ENCODE measurements around the gene SPOPL. TPM values are rescaled to one million over a fixed set of nuclear protein-coding genes. Genes with fewer than 3 reads are reported as not detected.

The SPOPL gene
- total RNA-seq, 1 experiment from 2014 or later = 31.6 TPM

GRCh38 chr2:138554123-138554522, 52.6 kb downstream of the SPOPL start:
- intact Hi-C loops (cut with micrococcal nuclease; ENCODE audit: unreplicated experiment) = loop anchor here (10.0 kb wide), 1 partner anchor 49 kb away; the partner anchor contains the start of gene SPOPL
- no peaks in the 10 kb centered on the region for H3K4me1 ChIP-seq
- no peak for DNase-seq
- H3K36me3 ChIP-seq (ENCODE audit: control insufficient read depth, insufficient read depth, low read length) = no peaks in the 10 kb centered on the region; the same call in 1 of the 2 replicates
- H3K4me3 Mint-ChIP-seq (ENCODE audit: unreplicated experiment) = no peak overlapping the region
- POLR2A ChIA-PET = no interaction called here
- H3K9me3 Mint-ChIP-seq (ENCODE audit: unreplicated experiment) = no peaks in the 10 kb centered on the region
- no peak for TF ChIP-seq CTCF (IDR thresholded peaks at IDR 0.05; ENCODE audit: insufficient read depth in 1 of 2, low read depth in 1 of 2, low read length in 1 of 2, severe bottlenecking in 1 of 2, unreplicated experiment in 1 of 2)
- CTCF ChIA-PET = interaction anchor here (0.7 kb wide), 1 partner anchor 590 kb away, joined by 3 read pairs; the partner anchor contains the start of gene HNMT
- H3K27me3 Mint-ChIP-seq (ENCODE audit: insufficient read depth, unreplicated experiment) = no peaks in the 10 kb centered on the region
- no peaks in the 10 kb centered on the region for H3K9me3 ChIP-seq
- no peaks in the 10 kb centered on the region for H3K27me3 ChIP-seq (replicated peaks; ENCODE audit: control insufficient read depth, insufficient read depth, low read length)
- H3K4me3 ChIP-seq (ENCODE audit: low read depth, low read length) = no peak overlapping the region
- H3K36me3 Mint-ChIP-seq (ENCODE audit: insufficient read depth, unreplicated experiment) = peaks cover 38% of the 10 kb centered on the region
- H3K27ac Mint-ChIP-seq (ENCODE audit: unreplicated experiment) = no peak overlapping the region
- H3K4me1 Mint-ChIP-seq (ENCODE audit: low read depth, unreplicated experiment) = peaks cover 14% of the 10 kb centered on the region
- BruUV-seq (replicated peaks) = no TSS peak

- ChIA-PET CTCF (no interaction called here), POLR2A (no interaction called here)
- Histone ChIP-seq H3K9me3 (no peaks in the 10 kb centered on the region), H3K36me3 (ENCODE audit: control insufficient read depth, insufficient read depth, low read length) (peaks cover 1% of the 10 kb centered on the region), H3K4me3 (ENCODE audit: low read depth, low read length) (no peak overlapping the region), H3K27me3 (replicated peaks; ENCODE audit: control insufficient read depth, insufficient read depth, low read length) (no peaks in the 10 kb centered on the region), H3K4me1 (no peaks in the 10 kb centered on the region)
- Mint-ChIP-seq H3K4me3 (ENCODE audit: unreplicated experiment) (no peak overlapping the region), H3K36me3 (ENCODE audit: insufficient read depth, unreplicated experiment) (peaks cover 34% of the 10 kb centered on the region), H3K27ac (ENCODE audit: unreplicated experiment) (no peak overlapping the region), H3K27me3 (ENCODE audit: insufficient read depth, unreplicated experiment) (no peaks in the 10 kb centered on the region), H3K9me3 (ENCODE audit: unreplicated experiment) (no peaks in the 10 kb centered on the region), H3K4me1 (ENCODE audit: low read depth, unreplicated experiment) (peaks cover 6% of the 10 kb centered on the region)
- no peak for DNase-seq
- no peak for TF ChIP-seq CTCF (IDR thresholded peaks at IDR 0.05; ENCODE audit: insufficient read depth in 1 of 2, low read depth in 1 of 2, low read length in 1 of 2, severe bottlenecking in 1 of 2, unreplicated experiment in 1 of 2)
- intact Hi-C loops (cut with micrococcal nuclease; ENCODE audit: unreplicated experiment) = loop anchor here (10.0 kb wide), 1 partner anchor 55 kb away; the partner anchor contains the start of gene SPOPL
- BruUV-seq (replicated peaks) = no TSS peak
These were observed 58.1 kb downstream of the SPOPL start for GRCh38 chr2:138559641-138560040.

GRCh38 chr2:138564586-138565229, 63.1 kb downstream of the SPOPL start:
- H3K9me3 ChIP-seq = no peaks in the 10 kb centered on the region
- peaks cover 27% of the 10 kb centered on the region for H3K36me3 Mint-ChIP-seq (ENCODE audit: insufficient read depth, unreplicated experiment)
- peaks cover 1% of the 10 kb centered on the region for H3K36me3 ChIP-seq (ENCODE audit: control insufficient read depth, insufficient read depth, low read length)
- no peaks in the 10 kb centered on the region for H3K4me1 ChIP-seq
- no TSS peak for BruUV-seq (replicated peaks)
- no peak overlapping the region for H3K4me3 Mint-ChIP-seq (ENCODE audit: unreplicated experiment)
- ChIA-PET CTCF (no interaction called here), POLR2A (no interaction called here)
- TF ChIP-seq CTCF (IDR thresholded peaks at IDR 0.05; ENCODE audit: insufficient read depth in 1 of 2, low read depth in 1 of 2, low read length in 1 of 2, severe bottlenecking in 1 of 2, unreplicated experiment in 1 of 2) = no peak
- H3K4me3 ChIP-seq (ENCODE audit: low read depth, low read length) = no peak overlapping the region
- H3K9me3 Mint-ChIP-seq (ENCODE audit: unreplicated experiment) = no peaks in the 10 kb centered on the region
- H3K4me1 Mint-ChIP-seq (ENCODE audit: low read depth, unreplicated experiment) = no peaks in the 10 kb centered on the region
- intact Hi-C loops (cut with micrococcal nuclease; ENCODE audit: unreplicated experiment) = no loop called here
- no peaks in the 10 kb centered on the region for H3K27me3 Mint-ChIP-seq (ENCODE audit: insufficient read depth, unreplicated experiment)
- H3K27me3 ChIP-seq (replicated peaks; ENCODE audit: control insufficient read depth, insufficient read depth, low read length) = no peaks in the 10 kb centered on the region
- no peak for DNase-seq
- no peak overlapping the region for H3K27ac Mint-ChIP-seq (ENCODE audit: unreplicated experiment)

Data from Caco-2 (cell line).